HG03135 (cell line): Measurements from ENCODE around the gene TNS1.

ENCODE experiments used
- ATAC-seq: cut with Tn5 transposase; IDR thresholded peaks from one replicate; pipeline ENCODE4 v1.9.1; 2021; ENCODE audit warnings: mild to moderate bottlenecking, moderate library complexity; ENCODE audit not compliant: unreplicated experiment

Gene TNS1

DNA sequence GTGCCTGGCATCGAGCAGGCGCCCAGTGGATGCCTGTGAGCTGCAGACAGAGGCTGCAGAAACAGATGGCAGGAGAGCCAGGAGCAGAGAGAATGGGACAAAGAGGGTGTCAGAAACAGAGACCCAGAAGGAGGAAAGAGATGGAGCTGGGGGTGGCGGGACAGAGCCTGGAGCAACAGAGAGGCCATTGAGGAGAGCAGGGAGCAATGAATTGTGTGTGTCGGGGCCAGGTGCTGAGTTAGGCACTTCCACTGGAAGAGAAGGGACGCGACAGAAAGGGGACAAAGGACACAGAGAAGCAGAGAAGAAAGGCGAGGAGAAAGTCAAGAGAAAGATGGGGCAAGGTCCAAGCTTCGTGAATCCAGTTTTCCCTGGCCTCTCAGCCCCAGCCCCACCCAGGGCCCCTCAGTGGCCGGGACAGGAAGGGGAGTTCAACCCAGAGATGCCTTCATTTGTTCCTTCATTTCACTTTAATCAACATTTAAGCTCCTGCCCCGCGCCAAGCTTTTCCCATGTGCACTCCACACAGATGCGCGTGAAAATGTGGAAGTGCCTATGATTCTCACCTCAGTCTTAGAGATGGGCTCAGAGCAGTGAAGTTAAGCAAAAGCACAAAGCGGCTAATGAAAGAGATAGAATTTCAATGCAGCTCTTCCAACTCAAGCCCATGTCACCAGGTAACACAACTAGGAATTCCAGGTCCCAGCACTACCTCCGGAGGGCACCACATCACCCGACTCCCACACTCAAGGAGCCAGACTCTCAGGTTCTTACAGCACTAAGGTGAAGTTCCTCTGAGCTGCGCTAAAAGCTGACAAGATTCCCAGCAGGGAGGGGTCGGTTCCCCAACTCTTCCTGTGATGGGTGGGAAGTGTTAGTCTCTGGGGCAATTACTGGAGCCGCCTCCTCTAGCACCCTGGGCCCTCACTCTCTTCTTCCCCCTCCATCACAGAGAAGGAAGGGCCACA lies 55.1 kb downstream of the TNS1 start:
- no peak for ATAC-seq

GRCh38 chr2:217946051-217946450 lies 56.7 kb downstream of the TNS1 start:
- no peak for ATAC-seq

- no peak for ATAC-seq
Measured at GRCh38 chr2:217945530-217945929, 57.3 kb downstream of the TNS1 start.

- ATAC-seq = no peak
Measured at GRCh38 chr2:217944923-217945322, 57.9 kb downstream of the TNS1 start.

- ATAC-seq = no peak
Measured at GRCh38 chr2:217944366-217944765, 58.4 kb downstream of the TNS1 start.

- ATAC-seq = no peak
Measured at GRCh38 chr2:217943446-217944321, 59.1 kb downstream of the TNS1 start.

GRCh38 chr2:217942731-217943335 lies 60.0 kb downstream of the TNS1 start:
- ATAC-seq = no peak

DNA sequence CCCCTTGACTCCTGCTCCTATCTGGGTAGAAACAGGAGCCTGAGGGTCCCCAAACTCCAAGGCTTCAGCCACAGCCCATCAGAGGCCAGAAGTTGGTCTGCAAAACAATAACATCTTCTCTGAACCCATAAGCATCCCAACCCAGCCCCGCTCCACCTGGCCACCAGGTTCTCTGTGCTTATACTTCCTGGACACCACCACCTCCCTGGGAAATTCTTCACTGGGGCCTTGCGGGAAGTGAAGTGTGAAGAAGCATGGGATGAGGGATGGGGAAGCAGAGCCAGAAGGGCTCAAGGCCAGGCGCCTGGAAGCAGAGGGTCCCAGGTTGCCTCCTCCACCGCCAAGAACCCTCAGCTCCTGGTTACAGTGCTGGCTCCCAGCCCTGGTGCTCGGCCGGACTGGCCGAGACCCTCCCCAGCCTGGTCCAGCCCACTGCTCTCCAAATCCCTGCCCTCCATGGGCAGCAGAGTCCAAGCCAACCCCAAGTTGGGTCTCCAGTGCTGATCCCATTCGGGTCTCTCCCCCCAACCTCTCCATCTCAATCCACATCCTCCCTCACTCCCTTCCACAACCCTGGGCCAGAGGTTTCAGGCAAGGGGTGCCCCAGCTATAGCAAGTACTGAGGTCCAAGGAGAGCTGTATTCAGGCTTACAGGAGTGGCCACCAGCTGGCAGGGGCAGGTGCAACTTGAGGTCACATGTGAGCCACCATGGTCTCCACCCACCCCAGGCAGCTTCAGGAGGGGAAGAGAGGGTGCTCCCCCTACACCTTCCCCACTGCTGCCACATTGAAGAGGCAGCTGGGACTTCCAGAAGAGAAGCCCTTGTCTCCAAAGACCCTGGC lies 60.7 kb downstream of the TNS1 start:
- ATAC-seq = no peak

DNA sequence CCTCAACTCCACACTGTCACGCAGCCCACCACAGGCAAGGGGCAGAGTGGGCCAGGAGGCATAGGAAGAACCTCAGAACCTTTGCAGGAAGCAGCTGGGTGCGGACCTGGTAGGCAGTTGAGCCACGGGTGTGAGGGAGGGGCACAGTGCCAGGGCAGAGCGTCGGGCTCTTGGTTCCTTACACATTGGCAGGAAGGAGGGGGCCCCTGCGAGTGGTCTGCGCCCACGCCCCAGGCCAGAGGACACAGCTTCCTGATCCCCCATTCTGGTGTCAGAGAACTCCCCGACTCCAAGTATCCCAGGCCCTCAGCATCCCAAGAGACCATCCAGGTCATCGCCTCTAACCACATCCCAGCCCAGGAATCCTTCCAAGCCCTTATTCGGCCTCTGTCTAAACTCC lies 61.5 kb downstream of the TNS1 start:
- no peak for ATAC-seq

GRCh38 chr2:217940261-217941220 lies 62.3 kb downstream of the TNS1 start:
- ATAC-seq = no peak

GRCh38 chr2:217939629-217940245 lies 63.1 kb downstream of the TNS1 start:
- no peak for ATAC-seq

DNA sequence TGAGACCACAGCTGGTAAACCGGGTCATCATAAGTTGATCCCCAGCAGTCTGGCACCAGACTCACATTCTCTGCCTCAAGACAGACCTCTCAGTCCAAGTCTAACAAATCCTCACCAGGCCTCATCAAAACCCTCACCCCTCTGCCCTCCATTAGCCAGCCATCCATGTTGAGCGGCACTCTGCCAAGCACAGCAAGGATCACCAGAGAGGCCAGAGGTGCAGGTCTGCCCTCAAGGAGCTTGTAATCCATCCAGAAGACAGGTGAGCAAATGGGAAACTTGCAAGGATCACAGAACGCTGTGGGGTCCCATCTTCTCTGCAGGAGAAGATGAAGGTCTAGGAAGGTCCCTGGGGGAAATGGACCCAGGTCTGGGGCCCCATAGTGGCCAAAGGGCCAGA lies 63.6 kb downstream of the TNS1 start:
- ATAC-seq = no peak

DNA sequence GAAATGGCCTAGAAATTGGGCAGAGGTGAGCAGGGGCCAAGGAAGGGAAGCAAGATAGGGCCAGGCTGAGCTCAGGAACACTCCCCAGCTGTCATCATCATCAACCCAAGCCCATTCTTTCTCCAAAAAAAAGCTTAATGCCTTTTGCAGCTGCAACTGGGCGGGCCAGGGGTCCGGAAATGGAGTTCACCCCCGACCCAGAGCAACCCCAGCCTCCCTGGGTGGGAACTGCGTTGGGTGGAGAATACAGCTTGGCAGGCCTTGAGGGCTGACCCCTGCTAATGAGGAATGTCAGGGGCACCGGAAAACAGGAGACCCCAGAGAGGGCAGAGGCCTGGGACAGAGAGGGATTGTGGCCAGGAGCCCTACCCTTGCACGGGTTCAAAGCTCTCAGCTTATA lies 64.8 kb downstream of the TNS1 start:
- ATAC-seq = no peak

DNA sequence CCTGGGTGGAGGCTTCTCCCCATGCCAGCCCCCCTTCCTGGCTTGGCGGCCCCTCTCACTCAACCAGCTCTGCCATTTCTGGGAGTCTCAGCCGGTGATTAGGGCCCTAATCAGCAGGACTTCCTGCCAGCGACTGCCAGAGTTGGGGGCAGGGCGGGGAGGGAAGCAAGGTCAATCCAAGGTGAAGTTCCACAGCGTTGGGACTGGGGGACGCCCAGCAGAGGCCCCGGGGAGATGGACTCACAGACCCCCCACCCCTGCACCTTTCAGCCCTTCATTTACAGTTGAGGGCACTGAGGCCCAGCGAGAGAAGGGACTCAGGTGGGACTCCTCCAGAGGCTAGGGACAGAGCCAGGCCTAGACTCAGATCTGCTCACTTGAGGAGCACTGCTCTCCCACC lies 65.3 kb downstream of the TNS1 start:
- ATAC-seq = no peak

DNA sequence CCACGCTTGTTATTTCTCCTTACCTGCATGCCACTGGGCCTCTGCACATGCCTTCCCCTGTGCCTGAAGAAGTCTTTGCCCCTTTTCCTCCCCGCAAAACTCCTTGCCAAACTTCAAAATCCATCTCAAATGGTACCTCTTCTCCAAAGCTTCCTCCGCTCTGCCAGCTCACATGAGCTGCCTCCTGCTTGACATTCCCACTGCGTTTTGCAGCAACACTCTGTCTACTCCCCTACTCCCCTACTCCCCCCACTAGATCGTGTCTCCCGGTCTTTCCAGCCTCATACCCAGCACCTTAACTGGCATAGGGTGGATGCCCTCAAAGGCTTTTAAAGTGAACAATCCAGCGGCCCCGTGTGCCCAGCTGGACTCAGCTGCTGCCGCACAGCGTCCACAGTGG lies 65.8 kb downstream of the TNS1 start:
- no peak for ATAC-seq

DNA sequence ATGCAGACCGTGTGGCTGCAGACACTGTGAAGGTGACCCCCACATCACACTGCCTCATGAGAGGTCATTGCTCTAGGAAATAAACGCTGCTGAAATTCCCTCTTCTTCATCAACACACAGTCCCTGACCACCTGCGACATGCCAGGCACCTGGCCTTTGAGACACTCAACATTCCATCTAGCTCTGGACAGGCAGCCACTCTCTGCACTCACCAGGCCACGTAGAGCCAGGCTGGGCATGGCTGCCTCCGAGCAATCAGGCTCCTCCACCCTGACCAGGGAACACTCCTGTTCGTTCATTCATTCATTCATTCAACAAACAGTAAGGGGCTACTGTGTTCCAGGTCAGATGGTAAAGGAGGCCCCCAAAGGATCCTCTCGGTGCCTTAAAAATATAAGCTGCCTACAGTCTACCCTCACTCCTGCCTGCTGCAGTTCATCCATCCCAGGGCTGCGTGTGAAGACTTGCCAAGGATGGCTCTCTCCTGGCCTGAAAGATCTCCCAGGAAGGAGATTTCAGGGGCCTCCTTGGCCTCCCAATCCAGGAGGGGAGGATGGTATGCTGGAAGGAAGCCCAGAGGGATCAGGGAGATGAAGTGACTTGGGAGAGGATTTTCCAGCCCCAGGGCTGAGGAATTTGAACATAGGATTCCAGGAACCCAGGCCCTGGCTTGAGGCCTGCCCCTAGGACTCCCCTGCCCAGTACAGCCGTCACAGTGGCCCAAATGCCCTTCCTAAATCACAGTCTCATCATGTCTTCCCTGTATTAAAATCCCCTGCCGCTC lies 66.7 kb downstream of the TNS1 start:
- no peak for ATAC-seq

GRCh38 chr2:217935235-217935879 lies 67.4 kb downstream of the TNS1 start:
- no peak for ATAC-seq
